Measurements from ENCODE around the gene EPHA2.
"Not testable (repeated sequence)": the region's sequence is repeated elsewhere in the genome, so short reads cannot be mapped to it uniquely, and the experiment has no call there.

EPHA2 gene

GRCh38 chr1:16183765-16184556 is 28.1 kb upstream of the EPHA2 start:
- no peak for DNase-seq (ENCODE audit: low spot score)

DNA sequence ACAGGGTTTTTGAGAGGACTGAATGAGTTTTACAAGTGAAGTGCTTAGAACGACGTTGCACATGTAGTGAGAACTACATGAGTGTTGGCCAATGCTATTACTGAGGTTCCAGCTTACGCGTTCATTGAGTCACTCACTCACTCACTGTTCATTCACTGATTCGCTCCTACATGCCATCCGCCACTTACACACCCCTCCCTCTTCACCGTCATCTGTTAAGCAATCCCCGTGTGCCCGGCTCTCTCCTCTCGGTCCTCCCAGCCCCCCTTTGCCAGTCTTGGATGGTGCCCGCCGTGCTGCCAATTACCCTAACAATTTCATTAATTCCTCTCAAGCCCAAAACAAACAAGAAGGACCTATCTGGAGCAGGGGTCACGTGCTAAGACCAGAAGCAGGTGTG is 27.3 kb upstream of the EPHA2 start:
- no peak for DNase-seq (ENCODE audit: low spot score)

GRCh38 chr1:16181887-16182719 is 26.2 kb upstream of the EPHA2 start:
- DNase-seq (ENCODE audit: low spot score) = peak; percentile 62

DNA sequence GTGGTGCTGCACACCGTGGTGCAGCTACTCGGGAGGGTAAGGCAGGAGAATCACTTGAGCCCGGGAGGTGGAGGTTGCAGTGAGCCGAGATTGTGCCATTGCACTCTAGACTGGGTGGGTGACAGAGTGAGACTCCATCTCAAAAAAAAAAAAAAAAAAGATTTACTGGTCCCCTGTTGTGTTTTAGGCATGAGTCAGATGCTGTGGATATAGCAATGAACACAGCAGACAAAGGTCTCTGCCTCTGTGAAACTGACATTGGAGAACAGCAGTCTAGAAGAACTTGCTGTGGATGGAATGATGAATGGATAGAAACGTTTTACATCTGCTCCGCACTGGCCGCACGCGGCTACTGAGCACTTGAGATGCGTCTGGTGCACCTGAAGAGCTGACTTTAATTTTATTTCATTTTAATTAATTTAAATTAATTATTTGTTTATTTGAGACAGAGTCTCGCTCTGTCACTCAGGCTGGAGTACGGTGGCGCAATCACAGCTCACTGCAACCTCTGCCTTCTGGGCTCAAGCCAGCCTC is 24.5 kb upstream of the EPHA2 start:
- no peak for DNase-seq (ENCODE audit: low spot score)

- peak; percentile 49 for DNase-seq (ENCODE audit: low spot score)
These were observed 23.0 kb upstream of the EPHA2 start for GRCh38 chr1:16178596-16179497.

DNA sequence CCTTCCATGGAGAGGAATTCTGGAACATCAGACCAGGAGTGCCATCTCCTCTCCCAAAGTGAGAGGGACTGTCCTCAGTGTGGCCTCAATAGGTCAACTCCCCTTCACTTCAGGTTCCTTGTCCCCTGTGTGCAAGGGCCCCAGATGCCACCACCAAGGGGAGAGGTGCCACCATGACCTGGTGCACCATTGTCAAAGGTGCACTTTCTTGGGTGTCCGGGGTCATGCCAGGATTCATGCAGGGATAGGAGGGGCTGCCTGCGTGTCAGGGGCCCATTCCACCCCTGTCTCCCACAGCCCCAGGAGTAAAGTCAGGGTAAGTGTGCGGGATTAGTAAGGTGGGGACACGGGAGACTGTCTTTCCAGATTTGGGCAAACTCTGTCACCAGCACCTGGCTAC is 21.4 kb upstream of the EPHA2 start:
- no peak for DNase-seq (ENCODE audit: low spot score)

- DNase-seq (ENCODE audit: low spot score) = no peak
These were observed 20.8 kb upstream of the EPHA2 start for GRCh38 chr1:16176653-16177052.

DNA sequence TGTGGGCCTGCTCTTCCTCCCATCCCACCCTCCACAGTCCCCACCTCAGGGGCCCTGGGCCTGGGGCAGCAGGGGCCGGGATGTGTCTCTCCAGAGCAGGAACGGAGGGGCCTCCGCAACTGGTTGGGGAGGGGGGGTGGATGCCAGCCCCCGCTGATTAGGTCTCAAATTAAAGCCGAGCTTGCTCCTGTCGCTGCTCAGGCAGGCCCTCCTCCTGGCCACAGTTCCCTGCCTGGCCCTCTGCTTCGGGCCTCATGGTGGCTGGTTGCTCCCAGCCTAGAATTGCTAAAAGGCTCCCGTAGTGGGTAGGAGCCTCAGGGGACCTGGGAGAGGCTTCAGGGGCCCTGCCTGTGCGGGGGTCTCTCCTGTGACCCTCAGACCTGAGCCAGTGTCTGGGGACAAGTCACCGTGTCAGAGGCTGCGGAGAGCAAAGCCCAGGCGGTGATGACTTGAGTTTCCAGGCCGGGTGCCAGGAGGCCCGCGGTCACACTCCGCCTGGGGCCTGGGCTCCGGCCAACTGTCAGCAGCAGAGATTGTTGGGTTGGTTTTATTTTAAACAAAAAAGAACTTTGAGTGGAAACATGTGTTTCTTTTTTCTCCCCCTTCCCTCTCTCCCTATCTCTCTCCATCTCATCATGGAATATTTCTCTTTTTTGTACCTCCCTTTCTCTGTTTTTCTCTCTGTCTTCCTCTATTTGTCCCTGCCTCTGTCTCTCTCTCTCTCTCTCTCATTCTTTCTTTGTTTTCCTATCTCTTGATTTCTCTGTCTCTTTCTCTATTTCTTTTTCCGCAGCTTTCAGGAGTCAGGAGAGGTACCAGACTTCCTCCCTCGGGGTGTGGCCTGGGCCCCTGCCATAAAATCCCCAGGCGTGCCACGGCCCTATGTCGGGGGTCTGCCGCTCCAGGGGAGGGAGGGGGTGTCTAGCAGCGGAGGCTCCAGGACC is 20.0 kb upstream of the EPHA2 start:
- peak; percentile 76 for DNase-seq (ENCODE audit: low spot score)

- DNase-seq (ENCODE audit: low spot score) = no peak
These were observed 19.2 kb upstream of the EPHA2 start for GRCh38 chr1:16174886-16175598.

DNA sequence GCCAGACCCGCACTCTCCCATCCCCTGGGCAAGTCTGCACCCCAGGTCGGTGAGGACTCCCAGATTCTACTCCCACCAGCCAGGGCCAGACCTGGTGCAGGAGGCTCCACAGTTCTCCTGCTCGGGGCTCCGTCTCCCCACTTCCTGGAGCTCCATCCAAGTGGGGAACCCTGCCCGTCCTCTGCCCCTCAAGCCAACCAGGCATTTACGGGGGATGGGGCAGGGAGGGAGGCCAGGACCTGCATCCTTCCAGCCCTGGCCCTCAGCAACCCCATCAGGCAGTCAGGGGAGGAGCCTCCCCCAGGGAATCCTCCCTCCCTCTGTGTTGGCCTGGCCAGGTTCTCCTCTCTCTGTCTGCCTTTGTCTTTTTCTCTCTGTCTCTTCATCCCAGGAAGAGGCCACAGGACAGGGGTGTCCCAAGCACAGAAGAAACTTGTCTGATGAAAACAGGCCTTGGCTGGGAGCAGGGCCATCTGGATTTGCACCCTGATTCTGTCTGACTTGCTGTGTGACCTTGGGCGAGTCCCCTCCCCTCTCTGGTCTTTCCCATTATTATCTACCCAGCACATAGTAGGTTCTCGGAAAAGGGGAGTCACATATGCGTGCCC is 18.5 kb upstream of the EPHA2 start:
- DNase-seq (ENCODE audit: low spot score) = no peak

GRCh38 chr1:16173447-16174260 is 17.8 kb upstream of the EPHA2 start:
- DNase-seq (ENCODE audit: low spot score) = no peak

- DNase-seq (ENCODE audit: low spot score) = no peak
These were observed 17.1 kb upstream of the EPHA2 start for GRCh38 chr1:16172964-16173446.

DNA sequence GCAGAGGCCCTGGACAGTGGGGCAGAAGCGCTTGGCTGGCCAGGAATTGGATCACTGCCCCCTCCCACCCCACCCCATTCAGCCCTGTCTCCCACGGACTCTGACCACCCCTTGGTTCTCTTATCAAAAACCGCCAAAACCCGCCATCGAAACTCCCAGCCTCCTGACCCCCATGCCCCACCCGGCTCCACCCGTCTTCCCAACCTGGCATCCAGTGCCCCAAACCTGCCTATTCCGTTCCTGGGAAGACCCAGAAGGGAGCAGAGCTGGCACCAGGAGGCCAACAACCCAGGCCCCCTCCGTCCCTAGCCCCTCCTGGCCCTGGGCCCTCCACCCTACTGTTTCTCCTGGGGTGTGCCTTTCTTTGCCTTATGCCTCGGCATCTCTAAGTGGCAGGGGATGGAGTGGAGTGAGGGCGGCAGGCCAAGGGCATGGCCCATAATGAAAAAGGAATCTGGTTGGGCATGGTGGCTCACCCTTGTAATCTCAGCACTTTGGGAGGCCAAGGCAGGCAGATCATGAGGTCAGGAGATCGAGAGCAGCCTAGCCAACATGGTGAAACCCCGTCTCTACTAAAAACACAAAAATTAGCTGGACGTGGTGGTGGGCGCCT is 16.5 kb upstream of the EPHA2 start:
- no peak for DNase-seq (ENCODE audit: low spot score)

GRCh38 chr1:16171314-16172151 is 15.7 kb upstream of the EPHA2 start:
- no peak for DNase-seq (ENCODE audit: low spot score)

- no peak for DNase-seq (ENCODE audit: low spot score)
These were observed 14.4 kb upstream of the EPHA2 start for GRCh38 chr1:16170283-16170673.

DNA sequence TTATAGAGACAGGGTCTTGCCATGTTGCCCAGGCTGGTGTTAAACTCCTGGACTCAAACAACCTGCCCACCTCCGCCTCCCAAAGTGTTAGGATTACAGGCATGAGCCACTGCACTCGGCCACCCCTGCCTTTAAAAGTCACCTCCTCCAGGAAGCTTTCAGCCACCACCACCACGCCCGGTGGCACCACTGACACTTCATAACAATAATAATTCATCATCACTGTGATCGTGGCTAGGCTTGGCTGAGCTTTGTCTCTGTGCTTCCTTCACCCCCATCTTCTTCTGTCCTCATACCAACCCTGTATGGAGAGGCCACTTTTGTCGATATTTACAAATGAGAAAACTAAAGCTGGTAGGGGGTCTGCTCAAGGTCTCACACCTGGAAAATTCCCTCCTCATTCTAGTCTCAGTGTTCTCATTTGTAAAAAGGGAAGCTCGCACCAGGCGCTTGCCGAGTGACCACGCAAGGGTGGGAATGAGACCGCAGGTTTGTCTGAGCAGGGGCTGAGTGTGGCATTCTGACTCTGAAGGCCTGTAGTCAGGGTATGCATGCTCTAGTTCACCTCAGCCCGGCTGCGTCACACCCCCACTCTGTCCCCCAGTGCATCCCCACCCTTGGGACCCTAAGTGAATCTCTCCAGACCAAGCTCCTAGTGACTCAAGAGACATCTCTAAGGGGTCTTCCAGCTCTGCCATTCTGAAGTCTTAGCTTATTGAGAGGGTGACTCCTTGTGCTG is 12.9 kb upstream of the EPHA2 start:
- DNase-seq (ENCODE audit: low spot score) = no peak

DNA sequence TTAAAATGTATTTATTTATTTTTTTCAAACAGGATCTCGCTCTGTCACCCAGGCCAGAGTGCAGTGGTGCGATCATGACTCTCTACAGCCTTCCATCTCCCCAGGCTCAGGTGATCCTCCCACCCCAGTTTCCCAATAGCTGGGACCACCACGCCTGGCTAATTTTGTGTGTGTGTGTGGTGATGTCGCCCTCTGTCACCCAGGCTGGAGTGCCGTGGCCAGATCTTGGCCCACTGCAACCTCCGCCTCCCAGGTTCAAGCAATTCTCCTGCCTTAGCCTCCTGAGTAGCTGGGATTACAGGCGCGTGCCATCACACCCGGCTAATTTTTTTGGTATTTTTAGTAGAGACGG is 12.3 kb upstream of the EPHA2 start:
- not testable (repeated sequence) for DNase-seq (ENCODE audit: low spot score)
